Measurements from ENCODE around the gene WDR93. TPM values are rescaled to one million over a fixed set of nuclear protein-coding genes. Genes with fewer than 3 reads are reported as not detected.
"Not testable (repeated sequence)": the region's sequence is repeated elsewhere in the genome, so short reads cannot be mapped to it uniquely, and the experiment has no call there.

Gene WDR93
- total RNA-seq, 4 donors from 2014 or later = 0.13 to 0.42 (median 0.17) TPM; not detected in 1

DNA sequence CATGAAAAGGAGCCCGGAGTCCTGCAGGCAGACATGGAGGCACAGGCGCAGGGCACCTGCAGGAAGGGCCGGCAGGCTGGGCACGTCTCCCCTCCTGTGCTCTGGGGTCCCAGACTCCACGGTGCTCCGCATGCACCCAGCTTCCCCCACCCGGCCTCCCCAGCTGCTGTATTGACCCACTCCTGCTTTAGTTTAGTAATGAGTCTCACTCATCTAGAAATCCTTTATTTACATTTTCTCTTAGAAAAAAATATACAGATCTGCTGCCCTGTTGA, 94.0 kb downstream of the WDR93 start:
- DNase-seq (ENCODE audit: extremely low spot score) = no peak
- WGBS = 77% methylated on average over 4 of the region's 7 CpGs
- no peak for TF ChIP-seq EP300 (IDR thresholded peaks at IDR 0.05)
- TF ChIP-seq POLR2AphosphoS5 (IDR thresholded peaks at IDR 0.05) = no peak
- no peak for TF ChIP-seq POLR2A (IDR thresholded peaks at IDR 0.05; ENCODE audit: low read depth)
- TF ChIP-seq, protein P1, sequence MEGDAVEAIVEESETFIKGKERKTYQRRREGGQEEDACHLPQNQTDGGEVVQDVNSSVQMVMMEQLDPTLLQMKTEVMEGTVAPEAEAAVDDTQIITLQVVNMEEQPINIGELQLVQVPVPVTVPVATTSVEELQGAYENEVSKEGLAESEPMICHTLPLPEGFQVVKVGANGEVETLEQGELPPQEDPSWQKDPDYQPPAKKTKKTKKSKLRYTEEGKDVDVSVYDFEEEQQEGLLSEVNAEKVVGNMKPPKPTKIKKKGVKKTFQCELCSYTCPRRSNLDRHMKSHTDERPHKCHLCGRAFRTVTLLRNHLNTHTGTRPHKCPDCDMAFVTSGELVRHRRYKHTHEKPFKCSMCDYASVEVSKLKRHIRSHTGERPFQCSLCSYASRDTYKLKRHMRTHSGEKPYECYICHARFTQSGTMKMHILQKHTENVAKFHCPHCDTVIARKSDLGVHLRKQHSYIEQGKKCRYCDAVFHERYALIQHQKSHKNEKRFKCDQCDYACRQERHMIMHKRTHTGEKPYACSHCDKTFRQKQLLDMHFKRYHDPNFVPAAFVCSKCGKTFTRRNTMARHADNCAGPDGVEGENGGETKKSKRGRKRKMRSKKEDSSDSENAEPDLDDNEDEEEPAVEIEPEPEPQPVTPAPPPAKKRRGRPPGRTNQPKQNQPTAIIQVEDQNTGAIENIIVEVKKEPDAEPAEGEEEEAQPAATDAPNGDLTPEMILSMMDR (IDR thresholded peaks at IDR 0.05) = no peak
- intact Hi-C loops (cut with DNase I) = no loop called here
- Histone ChIP-seq H3K27ac (replicated peaks in 1 of 4) (no peak overlapping the region), H3K9me3 (peaks cover 0 to 14% (median 5%) of the 10 kb centered on the region in 4 donors), H3K36me3 (no peaks in the 10 kb centered on the region), H3K27me3 (no peaks in the 10 kb centered on the region), H3K4me1 (no peaks in the 10 kb centered on the region), H3K4me3 (no peak overlapping the region)

DNA sequence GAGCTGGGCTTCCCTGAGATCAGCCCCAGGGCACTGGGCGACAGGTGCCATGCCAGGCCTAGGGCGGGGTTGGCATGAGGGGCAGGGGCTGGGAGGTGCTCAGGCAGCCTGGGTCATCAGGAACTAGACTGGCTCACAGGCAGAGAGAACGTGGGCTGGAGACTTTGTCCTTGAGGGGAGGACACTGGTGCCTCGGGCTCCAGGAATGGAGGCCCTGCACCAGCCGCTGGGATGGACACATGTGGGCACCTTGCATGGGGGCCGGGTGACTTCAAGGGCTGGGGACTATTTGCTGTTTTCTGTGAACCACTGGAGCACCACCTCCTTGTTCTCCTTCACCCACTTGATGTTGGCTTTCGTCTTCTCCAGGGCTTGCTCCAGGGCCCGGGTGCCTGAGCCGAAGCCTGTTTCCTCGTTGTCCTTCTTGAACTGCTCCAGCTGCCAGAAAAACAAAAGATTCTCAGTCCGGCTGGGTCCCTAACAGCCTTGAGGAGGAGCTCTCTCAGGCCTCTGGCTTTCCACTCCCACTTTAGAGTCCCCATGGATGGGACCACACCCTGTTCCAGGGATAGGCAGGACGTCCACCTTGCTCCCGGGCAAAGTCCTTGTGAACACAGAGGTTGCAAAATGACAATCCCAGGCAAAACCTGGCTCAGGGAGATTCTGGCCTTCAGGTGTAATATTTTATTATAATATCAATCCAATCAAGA, 94.6 kb downstream of the WDR93 start:
- WGBS = 80% methylated on average over 10 of the region's 13 CpGs
- TF ChIP-seq POLR2AphosphoS5 (IDR thresholded peaks at IDR 0.05) = no peak
- TF ChIP-seq, protein P1 (IDR thresholded peaks at IDR 0.05) = no peak
- no peak for TF ChIP-seq POLR2A (IDR thresholded peaks at IDR 0.05; ENCODE audit: low read depth)
- no peak for TF ChIP-seq EP300 (IDR thresholded peaks at IDR 0.05)

DNA sequence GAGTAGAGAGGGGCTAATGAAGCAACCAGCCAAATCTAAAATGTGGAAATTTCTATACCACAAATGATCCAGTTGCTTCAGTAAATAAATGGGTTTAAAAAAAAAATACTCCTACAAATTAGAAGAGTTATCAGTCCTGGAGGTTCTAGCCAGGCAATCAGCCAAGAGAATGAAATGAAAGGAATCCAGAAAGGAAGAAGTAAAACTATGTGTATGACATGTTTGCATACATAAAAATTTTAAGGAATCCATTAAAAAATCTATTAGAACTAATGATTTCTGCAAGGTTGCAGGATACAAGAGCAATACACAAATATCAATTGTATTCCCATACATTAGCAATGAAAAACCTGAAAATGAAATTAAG, 95.1 kb downstream of the WDR93 start:
- TF ChIP-seq POLR2A (IDR thresholded peaks at IDR 0.05; ENCODE audit: low read depth) = no peak
- TF ChIP-seq POLR2AphosphoS5 (IDR thresholded peaks at IDR 0.05) = no peak
- no peak for TF ChIP-seq EP300 (IDR thresholded peaks at IDR 0.05)
- TF ChIP-seq, protein P1 (IDR thresholded peaks at IDR 0.05) = no peak
- Histone ChIP-seq H3K27ac (replicated peaks in 1 of 4) (no peak overlapping the region), H3K9me3 (peaks cover 0 to 14% (median 5%) of the 10 kb centered on the region in 4 donors), H3K4me3 (no peak overlapping the region), H3K36me3 (no peaks in the 10 kb centered on the region), H3K27me3 (no peaks in the 10 kb centered on the region), H3K4me1 (no peaks in the 10 kb centered on the region)
- DNase-seq (ENCODE audit: extremely low spot score) = no peak
- intact Hi-C loops (cut with DNase I) = no loop called here

More for the DNA sequence above, 94.6 kb downstream of the WDR93 start:
- DNase-seq (ENCODE audit: extremely low spot score) = no peak
- no peak overlapping the region for H3K4me3 ChIP-seq
- H3K4me1 ChIP-seq = no peaks in the 10 kb centered on the region
- no peaks in the 10 kb centered on the region for H3K36me3 ChIP-seq
- H3K27me3 ChIP-seq = no peaks in the 10 kb centered on the region
- intact Hi-C loops (cut with DNase I) = no loop called here
- H3K9me3 ChIP-seq = peaks cover 0 to 14% (median 5%) of the 10 kb centered on the region in 4 donors
- no peak overlapping the region for H3K27ac ChIP-seq (replicated peaks in 1 of 4)

DNA sequence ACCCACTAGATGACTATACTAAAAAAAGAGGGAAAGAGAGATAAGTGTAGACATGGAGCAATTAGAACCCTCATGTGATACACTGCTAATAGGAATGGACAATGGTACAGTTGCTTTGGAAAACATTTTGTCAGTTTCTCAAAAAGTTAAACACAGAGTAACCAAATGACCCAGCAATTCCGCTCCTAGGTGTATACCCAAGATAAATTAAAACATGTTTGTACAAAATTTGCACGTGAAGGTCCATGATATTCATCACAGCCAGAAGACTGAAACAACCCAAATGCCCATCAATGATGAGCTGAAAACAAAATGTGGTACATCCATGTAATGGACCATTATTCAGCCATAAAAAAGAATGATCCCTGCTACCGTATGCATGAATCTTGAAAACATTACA, 97.3 kb downstream of the WDR93 start:
- Histone ChIP-seq H3K27ac (replicated peaks in 1 of 4) (no peak overlapping the region), H3K4me1 (no peaks in the 10 kb centered on the region), H3K9me3 (peaks cover 0 to 14% (median 5%) of the 10 kb centered on the region in 4 donors), H3K27me3 (no peaks in the 10 kb centered on the region), H3K4me3 (no peak overlapping the region), H3K36me3 (no peaks in the 10 kb centered on the region)
- WGBS = 98% methylated on average over 3 of the region's 3 CpGs
- TF ChIP-seq, protein P1 (IDR thresholded peaks at IDR 0.05) = no peak
- no peak for TF ChIP-seq POLR2AphosphoS5 (IDR thresholded peaks at IDR 0.05)
- intact Hi-C loops (cut with DNase I) = no loop called here
- DNase-seq (ENCODE audit: extremely low spot score) = no peak

DNA sequence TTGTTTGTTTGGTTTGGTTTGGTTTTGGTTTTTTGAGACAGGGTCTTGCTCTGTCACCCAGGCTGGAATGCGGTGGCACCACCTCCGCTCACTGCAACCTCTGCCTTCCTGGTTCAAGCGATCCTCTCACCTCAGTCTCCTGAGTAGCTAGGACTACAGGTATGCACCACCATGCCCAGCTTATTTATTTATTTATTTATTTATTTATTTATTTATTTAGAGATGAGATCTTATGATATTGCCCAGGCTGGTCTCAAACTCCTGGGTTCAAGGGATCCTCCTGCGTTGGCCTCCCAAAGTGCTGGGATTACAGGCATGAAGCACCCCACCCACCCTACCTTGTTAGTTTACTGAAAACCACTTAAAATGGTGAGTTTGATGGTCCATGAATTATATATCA, 98.0 kb downstream of the WDR93 start:
- intact Hi-C loops (cut with DNase I); H3K27me3 ChIP-seq; DNase-seq (ENCODE audit: extremely low spot score); H3K27ac ChIP-seq (replicated peaks in 1 of 4); H3K4me3 ChIP-seq; H3K36me3 ChIP-seq; H3K4me1 ChIP-seq: not testable (repeated sequence)
- WGBS = 97% methylated on average over 4 of the region's 4 CpGs
- peaks cover 0 to 14% (median 5%) of the 10 kb centered on the region in 4 donors for H3K9me3 ChIP-seq

Measured in esophagus muscularis mucosa (tissue), 4 donors.